Omental fat pad (tissue), 4 donors: ENCODE results near the gene RAB22A. TPM values are rescaled to one million over a fixed set of nuclear protein-coding genes. Genes with fewer than 3 reads are reported as not detected.
"Not testable (repeated sequence)": the region's sequence is repeated elsewhere in the genome, so short reads cannot be mapped to it uniquely, and the experiment has no call there.

Source experiments
- ATAC-seq: fragments of 150-250 bp; one replicate; pipeline ENCODE4 v1.9.1; 2016; ENCODE audit warnings: mild to moderate bottlenecking, moderate library complexity; ENCODE audit not compliant: low FRiP score
- DNase-seq: peaks from one replicate; pipeline ENCODE4 v3.0.0-alpha.2; 2019; ENCODE audit warnings: low spot score
- CTCF ChIP-seq, 3 donors: fragments of 450-650 bp; IDR thresholded peaks; one replicate each; pipeline ENCODE4 v1.5.1; 2016 to 2017; ENCODE audit warnings: antibody characterized with exemption in 3 of 3, mild to moderate bottlenecking in 3 of 3, moderate library complexity in 2 of 3
- total RNA-seq, 4 donors: library from RNA; depleted of rRNA; stranded (reverse); fragments of >200 nt; gene quantifications; one replicate each; pipeline ENCODE4 v1.1.0, GENCODE V29; 2016

RAB22A gene
- total RNA-seq, 4 donors from 2014 or later: 16.7 to 28.1 (median 19.6) TPM

DNA sequence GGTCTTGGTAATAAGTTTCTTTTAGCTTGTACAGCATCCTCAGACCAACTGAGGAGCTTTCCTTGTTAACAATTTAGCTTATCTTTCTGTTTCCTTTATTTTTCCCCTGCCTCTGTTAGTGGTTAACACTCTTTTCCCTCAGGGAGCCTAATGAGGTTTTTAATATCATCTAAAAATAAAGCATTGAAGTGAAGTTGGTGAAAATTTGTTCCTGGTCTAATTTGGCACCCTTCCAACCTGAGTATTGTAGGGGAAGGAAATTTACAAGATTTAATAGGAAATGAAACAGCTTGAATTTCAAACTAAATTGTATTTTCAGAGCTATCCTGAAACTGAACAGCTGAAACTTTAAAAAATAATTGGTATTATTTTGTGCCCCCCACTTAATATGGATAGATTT lies 51.4 kb downstream of the RAB22A start:
- ATAC-seq (no peak), DNase-seq (no peak)
- no peak for TF ChIP-seq CTCF (IDR thresholded peaks at IDR 0.05)

- peak; percentile 87 for ATAC-seq
- no peak for DNase-seq
- TF ChIP-seq CTCF (IDR thresholded peaks at IDR 0.05): no peak
Observed at GRCh38 chr20:58361481-58362205, 52.1 kb downstream of the RAB22A start.

- DNase-seq: no peak
- ATAC-seq: no peak
- no peak for TF ChIP-seq CTCF (IDR thresholded peaks at IDR 0.05)
Observed at GRCh38 chr20:58362206-58362516, 52.6 kb downstream of the RAB22A start.

DNA sequence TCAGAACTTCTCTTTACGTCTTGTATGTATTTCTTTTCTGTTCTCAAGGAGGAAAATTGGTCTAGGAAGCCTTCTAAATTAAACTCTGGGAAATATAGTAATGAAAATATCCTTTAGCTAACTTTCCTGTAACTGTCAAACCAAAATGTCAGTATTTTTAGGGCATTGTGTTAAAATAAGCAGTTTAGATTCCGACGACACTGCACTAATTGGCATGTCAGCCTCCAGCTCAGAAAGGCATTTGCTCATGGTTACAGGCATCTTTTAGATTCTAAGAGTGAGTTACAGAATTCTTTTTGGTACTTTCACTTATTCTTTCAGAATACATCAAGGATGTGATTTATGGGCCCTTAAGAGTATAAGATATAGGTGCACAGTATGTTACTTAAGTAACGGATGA lies 53.5 kb downstream of the RAB22A start:
- DNase-seq (no peak), ATAC-seq (no peak)
- no peak for TF ChIP-seq CTCF (IDR thresholded peaks at IDR 0.05)

- no peak for ATAC-seq
- no peak for TF ChIP-seq CTCF (IDR thresholded peaks at IDR 0.05)
- DNase-seq: no peak
Observed at GRCh38 chr20:58366866-58367265, 57.4 kb downstream of the RAB22A start.

- no peak for ATAC-seq
- no peak for TF ChIP-seq CTCF (IDR thresholded peaks at IDR 0.05)
- DNase-seq: no peak
Observed at GRCh38 chr20:58372806-58373205, 63.3 kb downstream of the RAB22A start.

GRCh38 chr20:58373296-58373695 lies 63.8 kb downstream of the RAB22A start:
- DNase-seq, ATAC-seq: not testable (repeated sequence)
